BLaER1 (cell line): Measurements from ENCODE around the gene EPAS1.

Source experiments
- H3K27ac ChIP-seq: shearing (Covaris generic); formaldehyde crosslinking; 2 replicates; pipeline ENCODE4 v1.8.1; 2022
- H3K27me3 ChIP-seq: shearing (Covaris generic); formaldehyde crosslinking; 2 replicates; pipeline ENCODE4 v1.8.1; 2022
- H3K36me3 ChIP-seq: shearing (Covaris generic); formaldehyde crosslinking; 2 replicates; pipeline ENCODE4 v1.8.1; 2022
- H3K4me1 ChIP-seq: shearing (Covaris generic); formaldehyde crosslinking; 2 replicates; pipeline ENCODE4 v1.8.1; 2022
- H3K4me2 ChIP-seq: shearing (Covaris generic); formaldehyde crosslinking; 2 replicates; pipeline ENCODE4 v1.8.1; 2022
- H3K4me3 ChIP-seq: shearing (Covaris generic); formaldehyde crosslinking; 2 replicates; pipeline ENCODE4 v1.8.1; 2022
- H3K9ac ChIP-seq: shearing (Covaris generic); formaldehyde crosslinking; 2 replicates; pipeline ENCODE4 v1.8.1; 2022
- H3K9me3 ChIP-seq: shearing (Covaris generic); formaldehyde crosslinking; 2 replicates; pipeline ENCODE4 v1.8.1; 2022
- H4K20me1 ChIP-seq: shearing (Covaris generic); formaldehyde crosslinking; 2 replicates; pipeline ENCODE4 v1.8.1; 2022
- Cebpa-rat ChIP-seq: shearing (Covaris generic); IDR thresholded peaks from 2 replicates; pipeline ENCODE4 v1.8.1; 2022

The EPAS1 gene

GRCh38 chr2:46435353-46435752, 138.1 kb downstream of the EPAS1 start:
- H3K4me2 ChIP-seq: no peak overlapping the region
- no peak overlapping the region for H3K9ac ChIP-seq
- H3K27ac ChIP-seq: no peak overlapping the region
- H3K4me3 ChIP-seq: no peak overlapping the region
- H3K9me3 ChIP-seq: no peaks in the 10 kb centered on the region
- H3K36me3 ChIP-seq: no peaks in the 10 kb centered on the region
- H4K20me1 ChIP-seq: no peaks in the 10 kb centered on the region
- H3K27me3 ChIP-seq: no peaks in the 10 kb centered on the region
- H3K4me1 ChIP-seq: peaks cover 6% of the 10 kb centered on the region; the same call in 1 of the 2 replicates
- TF ChIP-seq Cebpa-rat: no peak

- no peak overlapping the region for H3K9ac ChIP-seq
- no peak overlapping the region for H3K4me2 ChIP-seq
- TF ChIP-seq Cebpa-rat: no peak
- H4K20me1 ChIP-seq: no peaks in the 10 kb centered on the region
- no peak overlapping the region for H3K27ac ChIP-seq
- H3K9me3 ChIP-seq: no peaks in the 10 kb centered on the region
- H3K36me3 ChIP-seq: no peaks in the 10 kb centered on the region
- H3K4me3 ChIP-seq: no peak overlapping the region
- H3K4me1 ChIP-seq: peaks cover 6% of the 10 kb centered on the region; the same call in 1 of the 2 replicates
- no peaks in the 10 kb centered on the region for H3K27me3 ChIP-seq
Observed at GRCh38 chr2:46435796-46436360, 138.7 kb downstream of the EPAS1 start.
